ENCODE results near the gene KHDRBS1. TPM values are rescaled to one million over a fixed set of nuclear protein-coding genes. Genes with fewer than 3 reads are reported as not detected.
"Not testable (repeated sequence)": the region's sequence is repeated elsewhere in the genome, so short reads cannot be mapped to it uniquely, and the experiment has no call there.

KHDRBS1 gene
- total and polyA plus RNA-seq, 7 donors, result 58.0 to 83.7 (median 72.0) TPM

DNA sequence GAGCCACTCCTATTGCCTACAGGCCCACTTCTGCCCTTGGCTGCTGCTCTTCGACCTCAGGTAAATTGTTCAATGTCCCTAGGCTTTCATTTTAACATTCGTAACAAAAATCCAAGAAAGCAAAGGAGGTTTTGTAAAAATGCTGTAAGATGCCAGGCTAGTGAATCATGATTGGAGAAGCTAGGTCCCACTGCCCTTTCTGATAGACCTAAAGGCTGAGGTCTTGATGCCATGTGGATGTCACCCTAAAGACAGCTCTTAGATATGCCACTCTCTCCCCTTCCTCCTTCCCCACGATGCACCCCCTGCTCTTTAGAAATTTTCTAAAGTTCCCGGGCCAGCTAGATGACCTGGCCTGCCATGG is 49.2 kb downstream of the KHDRBS1 start:
- no peaks in the 10 kb centered on the region for H3K27me3 ChIP-seq
- peaks cover 0 to 45% (median 21%) of the 10 kb centered on the region in 4 donors for H3K36me3 ChIP-seq
- intact Hi-C loops (cut with DNase I), result loop anchor here (5.0 kb wide), 3 partner anchors 81 to 301 kb away; partner anchors contain the start of gene ADGRB2
- no peak overlapping the region for H3K4me3 ChIP-seq
- no peak for DNase-seq
- H3K27ac ChIP-seq, result peak overlapping the region; percentile 47 to 70 (median 58)
- H3K9me3 ChIP-seq, result no peaks in the 10 kb centered on the region
- WGBS, 2 donors, result 82 to 87% methylated on average over 4 of the region's 4 CpGs
- peaks cover 0 to 17% (median 13%) of the 10 kb centered on the region in 4 donors for H3K4me1 ChIP-seq
- TF ChIP-seq EP300 (IDR thresholded peaks at IDR 0.05), result no peak

DNA sequence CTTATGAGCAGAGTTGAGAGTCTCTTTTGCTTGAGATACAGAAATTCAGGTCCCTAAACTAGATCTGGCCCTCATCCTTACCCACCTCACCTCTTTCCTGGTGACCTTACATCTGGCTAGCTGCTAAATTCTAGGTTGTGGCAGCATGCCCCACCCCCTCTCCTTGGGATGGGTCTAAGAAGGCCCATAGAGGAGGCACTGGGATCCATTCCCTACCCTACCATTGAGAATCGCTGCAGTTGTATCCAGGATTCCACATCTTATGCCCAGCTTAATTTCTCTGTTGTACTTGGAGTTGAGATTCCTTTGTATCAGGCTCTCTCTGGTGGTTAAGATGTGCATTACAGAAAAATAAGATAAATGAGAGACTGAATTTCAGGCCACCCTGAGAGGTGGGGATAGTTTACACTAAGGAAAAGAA is 49.6 kb downstream of the KHDRBS1 start:
- intact Hi-C loops (cut with DNase I), result loop anchor here (5.0 kb wide), 3 partner anchors 81 to 301 kb away; partner anchors contain the start of gene ADGRB2
- DNase-seq, result no peak
- peaks cover 0 to 41% (median 19%) of the 10 kb centered on the region in 4 donors for H3K36me3 ChIP-seq
- H3K9me3 ChIP-seq, result no peaks in the 10 kb centered on the region
- no peaks in the 10 kb centered on the region for H3K27me3 ChIP-seq
- WGBS, 2 donors, result 13 to 41% methylated on average over 1 of the region's 1 CpG
- H3K4me1 ChIP-seq, result peaks cover 0 to 17% (median 13%) of the 10 kb centered on the region in 4 donors
- no peak for TF ChIP-seq POLR2AphosphoS5 (IDR thresholded peaks at IDR 0.05)
- TF ChIP-seq, protein P1, sequence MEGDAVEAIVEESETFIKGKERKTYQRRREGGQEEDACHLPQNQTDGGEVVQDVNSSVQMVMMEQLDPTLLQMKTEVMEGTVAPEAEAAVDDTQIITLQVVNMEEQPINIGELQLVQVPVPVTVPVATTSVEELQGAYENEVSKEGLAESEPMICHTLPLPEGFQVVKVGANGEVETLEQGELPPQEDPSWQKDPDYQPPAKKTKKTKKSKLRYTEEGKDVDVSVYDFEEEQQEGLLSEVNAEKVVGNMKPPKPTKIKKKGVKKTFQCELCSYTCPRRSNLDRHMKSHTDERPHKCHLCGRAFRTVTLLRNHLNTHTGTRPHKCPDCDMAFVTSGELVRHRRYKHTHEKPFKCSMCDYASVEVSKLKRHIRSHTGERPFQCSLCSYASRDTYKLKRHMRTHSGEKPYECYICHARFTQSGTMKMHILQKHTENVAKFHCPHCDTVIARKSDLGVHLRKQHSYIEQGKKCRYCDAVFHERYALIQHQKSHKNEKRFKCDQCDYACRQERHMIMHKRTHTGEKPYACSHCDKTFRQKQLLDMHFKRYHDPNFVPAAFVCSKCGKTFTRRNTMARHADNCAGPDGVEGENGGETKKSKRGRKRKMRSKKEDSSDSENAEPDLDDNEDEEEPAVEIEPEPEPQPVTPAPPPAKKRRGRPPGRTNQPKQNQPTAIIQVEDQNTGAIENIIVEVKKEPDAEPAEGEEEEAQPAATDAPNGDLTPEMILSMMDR (IDR thresholded peaks at IDR 0.05), result peak; percentile 59 to 71 (median 64)
- no peak overlapping the region for H3K4me3 ChIP-seq
- peak overlapping the region; percentile 47 to 70 (median 58) for H3K27ac ChIP-seq

DNA sequence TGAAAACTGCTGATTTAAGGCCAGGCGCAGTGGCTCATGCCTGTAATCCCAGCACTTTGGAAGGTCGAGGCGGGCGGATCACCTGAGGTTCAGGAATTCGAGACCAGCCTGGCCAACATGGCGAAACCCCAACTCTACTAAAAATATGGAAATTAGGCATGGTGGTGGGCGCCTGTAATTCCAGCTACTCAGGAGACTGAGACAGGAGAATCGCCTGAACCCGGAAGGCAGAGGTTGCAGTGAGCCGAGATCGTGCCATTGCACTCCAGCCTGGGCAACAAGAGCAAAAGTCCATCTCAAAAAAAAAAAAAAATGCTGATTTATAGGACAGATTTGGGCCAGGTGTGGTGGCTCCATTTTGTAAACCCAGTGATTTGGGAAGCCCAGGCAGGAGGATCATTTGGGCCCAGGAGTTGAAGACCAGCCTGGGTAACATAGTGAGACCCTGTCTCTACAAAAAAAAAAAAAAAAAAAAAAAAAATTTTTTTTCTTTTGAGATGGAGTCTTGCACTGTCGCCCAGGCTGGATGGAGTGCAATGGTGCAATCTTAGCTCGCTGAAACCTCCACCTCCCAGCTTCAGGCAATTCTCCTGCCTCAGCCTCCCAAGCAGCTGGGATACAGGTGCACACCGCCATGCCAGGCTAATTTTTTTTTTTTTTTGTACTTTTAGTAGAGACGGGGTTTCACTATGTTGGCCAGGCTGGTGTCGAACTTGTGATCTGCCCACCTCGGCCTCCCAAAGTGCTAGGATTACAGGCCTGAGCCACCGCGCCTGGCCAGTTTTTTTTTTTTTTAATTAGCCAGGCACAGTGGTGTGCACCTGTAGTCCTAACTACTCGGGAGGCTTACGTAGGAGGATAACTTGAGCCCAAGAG is 52.2 kb downstream of the KHDRBS1 start:
- H3K4me3 ChIP-seq; intact Hi-C loops (cut with DNase I): not testable (repeated sequence)
- 41 to 69% methylated on average over 21 of the region's 21 CpGs for WGBS, 2 donors

GRCh38 chr1:32066489-32066873 is 52.8 kb downstream of the KHDRBS1 start:
- intact Hi-C loops (cut with DNase I), result no loop called here
- 1 to 7% methylated on average over 4 of the region's 4 CpGs for WGBS, 2 donors
- DNase-seq, result peak; percentile 85
- TF ChIP-seq, protein P1 (IDR thresholded peaks at IDR 0.05), result no peak
- TF ChIP-seq POLR2AphosphoS5 (IDR thresholded peaks at IDR 0.05), result peak in 2 of 4 donors; percentile 42 to 58
- Histone ChIP-seq H3K27me3 (no peaks in the 10 kb centered on the region), H3K4me3 (no peak overlapping the region), H3K9me3 (no peaks in the 10 kb centered on the region), H3K36me3 (peaks cover 0 to 9% (median 0%) of the 10 kb centered on the region in 4 donors), H3K27ac (peak overlapping the region in 3 of 4 donors; percentile 21 to 35 (median 23)), H3K4me1 (peaks cover 0 to 17% (median 14%) of the 10 kb centered on the region in 4 donors)

More for the DNA sequence above, 52.2 kb downstream of the KHDRBS1 start:
- H3K9me3 ChIP-seq, DNase-seq, H3K27me3 ChIP-seq: not testable (repeated sequence)
- peak overlapping the region in 2 of 4 donors; percentile 21 to 23 for H3K27ac ChIP-seq
- H3K4me1 ChIP-seq, result peaks cover 0 to 17% (median 13%) of the 10 kb centered on the region in 4 donors
- peaks cover 0 to 15% (median 2%) of the 10 kb centered on the region in 4 donors for H3K36me3 ChIP-seq

DNA sequence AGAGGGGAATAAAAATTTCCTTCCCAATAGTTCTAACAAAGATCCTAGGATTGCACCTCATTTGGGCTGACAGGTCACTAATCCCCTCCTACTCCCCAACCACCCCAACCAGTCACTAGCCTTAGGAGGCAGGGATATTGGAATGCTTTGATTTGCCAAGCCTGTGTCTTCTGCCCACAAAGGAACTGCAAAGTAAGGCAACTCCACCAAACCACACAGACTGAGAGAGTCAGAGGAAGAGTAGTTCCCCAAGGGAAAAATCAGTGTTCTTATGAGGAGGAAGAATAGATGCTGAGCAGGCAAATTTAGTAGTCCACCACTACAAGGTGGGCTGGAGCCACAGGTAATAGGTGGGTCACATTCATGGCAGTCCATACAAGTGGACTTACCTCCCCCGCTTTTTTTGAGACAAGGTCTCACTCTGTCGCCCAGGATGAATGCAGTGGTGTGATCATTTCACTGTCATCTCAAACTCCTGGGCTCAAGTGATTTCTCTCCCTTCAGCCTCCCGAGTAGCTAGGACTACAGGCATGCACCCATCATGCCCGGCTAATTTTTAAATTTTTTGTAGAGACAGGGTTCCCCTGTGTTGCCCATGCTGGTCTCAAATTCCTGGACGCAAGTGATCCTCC is 55.4 kb downstream of the KHDRBS1 start:
- Histone ChIP-seq H3K27me3 (no peaks in the 10 kb centered on the region), H3K4me1 (peaks cover 0 to 18% (median 14%) of the 10 kb centered on the region in 4 donors), H3K36me3 (no peaks in the 10 kb centered on the region), H3K27ac (no peak overlapping the region), H3K4me3 (no peak overlapping the region), H3K9me3 (no peaks in the 10 kb centered on the region)
- TF ChIP-seq POLR2AphosphoS5 (IDR thresholded peaks at IDR 0.05) (no peak), POLR2A (IDR thresholded peaks at IDR 0.05) (no peak), EP300 (IDR thresholded peaks at IDR 0.05) (no peak)
- TF ChIP-seq, protein P1 (IDR thresholded peaks at IDR 0.05), result no peak
- no peak for DNase-seq
- intact Hi-C loops (cut with DNase I), result no loop called here
- WGBS, 2 donors, result 87 to 91% methylated on average over 5 of the region's 5 CpGs

Data from sigmoid colon (tissue), 7 donors.